GM06990 (cell line): ENCODE data around the gene ENKD1.

ENCODE experiments used
- DNase-seq: peaks from one replicate; pipeline ENCODE4 v3.0.0-alpha.2; 2011; ENCODE audit not compliant: insufficient read length; ENCODE audit errors: extremely low read depth
- H3K27me3 ChIP-seq: replicated peaks from 2 replicates; pipeline ENCODE4 v1.6.0; 2011; ENCODE audit warnings: low read length; ENCODE audit not compliant: control insufficient read depth, insufficient read depth
- H3K36me3 ChIP-seq: 2 replicates; pipeline ENCODE4 v1.5.1; 2011; ENCODE audit warnings: low read length; ENCODE audit not compliant: control insufficient read depth, insufficient read depth
- H3K4me3 ChIP-seq: replicated peaks from 2 replicates; pipeline ENCODE4 v1.5.1; 2011; ENCODE audit warnings: low read depth, mild to moderate bottlenecking, control low read depth, low read length
- CTCF ChIP-seq: IDR thresholded peaks from 2 replicates; pipeline ENCODE4 v1.5.1; 2011; ENCODE audit warnings: low read length, control low read depth, mild to moderate bottlenecking, inconsistent platforms; ENCODE audit not compliant: insufficient read depth, poor library complexity, severe bottlenecking

The ENKD1 gene

GRCh38 chr16:67676939-67677338 lies 10.4 kb upstream of the ENKD1 start:
- peaks cover 3% of the 10 kb centered on the region for H3K36me3 ChIP-seq
- TF ChIP-seq CTCF = no peak
- H3K27me3 ChIP-seq = no peaks in the 10 kb centered on the region
- H3K4me3 ChIP-seq = no peak overlapping the region
- DNase-seq = no peak

GRCh38 chr16:67676516-67676915 lies 10.0 kb upstream of the ENKD1 start:
- Histone ChIP-seq H3K36me3 (peaks cover 3% of the 10 kb centered on the region), H3K4me3 (no peak overlapping the region), H3K27me3 (no peaks in the 10 kb centered on the region)
- no peak for DNase-seq
- no peak for TF ChIP-seq CTCF

- Histone ChIP-seq H3K4me3 (no peak overlapping the region), H3K36me3 (peaks cover 3% of the 10 kb centered on the region), H3K27me3 (no peaks in the 10 kb centered on the region)
- no peak for DNase-seq
- no peak for TF ChIP-seq CTCF
Measured at GRCh38 chr16:67675999-67676398, 9.4 kb upstream of the ENKD1 start.

GRCh38 chr16:67675579-67675935 lies 9.0 kb upstream of the ENKD1 start:
- no peaks in the 10 kb centered on the region for H3K27me3 ChIP-seq
- H3K36me3 ChIP-seq = peaks cover 3% of the 10 kb centered on the region
- no peak overlapping the region for H3K4me3 ChIP-seq
- no peak for DNase-seq
- no peak for TF ChIP-seq CTCF

GRCh38 chr16:67674851-67675578 lies 8.5 kb upstream of the ENKD1 start:
- no peak for DNase-seq
- H3K27me3 ChIP-seq = no peaks in the 10 kb centered on the region
- H3K36me3 ChIP-seq = peaks cover 3% of the 10 kb centered on the region
- no peak overlapping the region for H3K4me3 ChIP-seq
- no peak for TF ChIP-seq CTCF
